Central memory CD4-positive, alpha-beta T cell (primary cell): ENCODE measurements around the gene RAB3IP.
"Not testable (repeated sequence)": the region's sequence is repeated elsewhere in the genome, so short reads cannot be mapped to it uniquely, and the experiment has no call there.

Experiments
- DNase-seq: peaks from one replicate; pipeline ENCODE4 v3.0.0; 2022

RAB3IP gene

GRCh38 chr12:69836015-69836414 is 97.4 kb downstream of the RAB3IP start:
- no peak for DNase-seq

- DNase-seq: no peak
Observed at GRCh38 chr12:69837191-69837590, 98.5 kb downstream of the RAB3IP start.

GRCh38 chr12:69837657-69838415 is 99.2 kb downstream of the RAB3IP start:
- DNase-seq: no peak

GRCh38 chr12:69840727-69841126 is 102.1 kb downstream of the RAB3IP start:
- no peak for DNase-seq

- DNase-seq: no peak
Observed at GRCh38 chr12:69843608-69844007, 104.9 kb downstream of the RAB3IP start.

- DNase-seq: no peak
Observed at GRCh38 chr12:69844416-69844815, 105.8 kb downstream of the RAB3IP start.

- DNase-seq: no peak
Observed at GRCh38 chr12:69844836-69845235, 106.2 kb downstream of the RAB3IP start.

GRCh38 chr12:69846976-69847375 is 108.3 kb downstream of the RAB3IP start:
- DNase-seq: no peak

- no peak for DNase-seq
Observed at GRCh38 chr12:69851976-69852375, 113.3 kb downstream of the RAB3IP start.

GRCh38 chr12:69853176-69853961 is 114.7 kb downstream of the RAB3IP start:
- DNase-seq: not testable (repeated sequence)

GRCh38 chr12:69866698-69867097 is 128.0 kb downstream of the RAB3IP start:
- DNase-seq: no peak

- no peak for DNase-seq
Observed at GRCh38 chr12:69868695-69869094, 130.0 kb downstream of the RAB3IP start.

- DNase-seq: no peak
Observed at GRCh38 chr12:69872804-69873203, 134.1 kb downstream of the RAB3IP start.
